Stimulated activated CD4-positive, alpha-beta T cell treated with anti-CD3 and anti-CD28 coated beads, TNF-alpha, amount 100 ng/mL, for 48 hours (primary cell): Measurements from ENCODE around the gene CYP2W1.

ENCODE experiments used
- DNase-seq, 3 donors: peaks; one replicate each; pipeline ENCODE4 v3.0.0-alpha.2; 2020; ENCODE audit warnings: low read depth in 3 of 3

Gene CYP2W1

DNA sequence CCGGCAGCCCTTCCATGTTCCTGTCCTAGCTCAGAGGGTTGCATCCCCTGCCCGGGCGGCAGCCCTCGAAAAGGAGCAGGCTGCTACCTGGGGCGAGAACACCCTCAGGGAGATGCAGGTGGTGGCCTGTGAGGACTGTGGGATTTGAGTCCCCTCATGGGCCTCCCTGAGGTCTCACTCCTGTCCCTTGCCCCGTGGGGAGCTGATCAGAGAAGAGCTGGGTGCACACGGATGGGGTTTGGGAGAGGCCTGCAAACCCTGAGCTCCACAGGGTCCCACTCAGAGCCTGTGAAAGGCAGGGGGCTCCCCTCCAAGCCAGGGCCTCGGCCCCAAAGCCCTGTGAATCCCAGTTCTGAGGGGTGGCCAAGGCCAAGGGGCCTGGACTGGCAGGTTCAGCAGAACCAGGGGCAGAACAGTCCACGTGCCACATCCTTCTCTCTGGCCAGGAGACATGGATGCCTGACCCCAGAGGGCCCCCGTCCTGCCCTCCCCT is 424 bp upstream of the CYP2W1 start:
- no peak for DNase-seq

DNA sequence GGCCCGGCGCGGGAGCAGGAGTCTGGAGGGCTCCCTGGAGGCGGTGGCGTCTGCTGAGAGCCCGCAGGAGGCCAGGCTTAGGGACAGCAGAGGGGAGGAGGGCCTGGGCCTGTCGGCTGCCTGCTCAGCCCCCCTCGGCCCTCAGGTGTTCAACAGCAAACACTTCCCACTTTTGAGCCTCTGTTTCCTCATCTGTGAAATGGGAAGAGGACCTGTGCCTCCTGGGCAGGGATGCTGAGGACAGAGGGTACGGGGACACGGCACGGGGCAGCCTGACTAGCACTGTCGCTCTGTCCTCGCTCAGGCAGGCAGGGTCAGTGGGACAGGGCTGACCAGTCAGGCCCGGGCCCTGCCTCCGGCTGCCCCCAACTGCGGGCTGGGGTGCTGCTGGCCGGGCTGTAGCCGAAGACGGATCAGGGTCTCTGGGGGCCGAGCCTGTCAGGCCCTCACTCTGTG is 663 bp downstream of the CYP2W1 start:
- no peak for DNase-seq

DNA sequence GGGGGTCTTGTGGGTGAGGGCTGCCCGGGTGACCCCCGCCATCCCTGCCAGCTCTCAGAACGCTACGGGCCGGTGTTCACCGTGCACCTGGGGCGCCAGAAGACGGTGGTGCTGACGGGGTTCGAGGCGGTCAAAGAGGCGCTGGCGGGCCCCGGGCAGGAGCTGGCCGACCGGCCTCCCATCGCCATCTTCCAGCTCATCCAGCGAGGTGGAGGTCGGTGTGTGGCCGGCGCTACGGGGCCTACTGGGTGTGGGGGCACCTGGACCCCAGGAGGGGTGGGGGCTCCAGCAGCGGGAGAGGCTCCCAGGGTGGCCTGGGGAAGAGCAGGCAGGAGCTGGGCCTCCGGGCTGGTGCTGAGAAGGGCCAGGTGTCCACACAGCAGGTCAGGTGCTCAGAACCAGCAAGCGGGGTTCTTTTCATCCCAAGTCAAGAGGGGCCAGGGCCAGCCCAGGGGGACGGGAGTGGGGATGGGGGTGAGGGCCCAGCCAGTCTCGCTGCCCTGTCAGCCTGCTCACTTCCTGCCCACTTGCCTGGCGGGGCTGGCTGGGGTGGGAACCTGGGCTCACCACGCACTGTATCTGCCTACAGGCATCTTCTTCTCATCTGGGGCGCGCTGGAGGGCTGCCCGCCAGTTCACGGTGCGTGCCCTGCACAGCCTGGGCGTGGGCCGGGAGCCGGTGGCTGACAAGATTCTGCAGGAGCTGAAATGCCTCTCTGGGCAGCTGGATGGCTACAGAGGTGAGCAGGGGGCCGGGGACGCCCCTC is 1.6 kb downstream of the CYP2W1 start:
- no peak for DNase-seq

DNA sequence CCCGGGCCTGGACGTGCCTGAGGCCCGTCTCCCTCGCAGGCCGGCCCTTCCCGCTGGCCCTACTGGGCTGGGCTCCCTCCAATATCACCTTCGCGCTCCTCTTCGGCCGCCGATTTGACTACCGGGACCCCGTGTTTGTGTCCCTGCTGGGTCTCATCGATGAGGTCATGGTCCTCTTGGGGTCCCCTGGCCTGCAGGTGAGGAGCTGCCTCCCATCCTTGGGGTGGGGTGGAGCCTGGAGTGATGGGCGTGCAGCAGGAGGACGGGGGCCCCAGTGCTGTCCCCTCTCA is 2.1 kb downstream of the CYP2W1 start:
- DNase-seq: no peak

DNA sequence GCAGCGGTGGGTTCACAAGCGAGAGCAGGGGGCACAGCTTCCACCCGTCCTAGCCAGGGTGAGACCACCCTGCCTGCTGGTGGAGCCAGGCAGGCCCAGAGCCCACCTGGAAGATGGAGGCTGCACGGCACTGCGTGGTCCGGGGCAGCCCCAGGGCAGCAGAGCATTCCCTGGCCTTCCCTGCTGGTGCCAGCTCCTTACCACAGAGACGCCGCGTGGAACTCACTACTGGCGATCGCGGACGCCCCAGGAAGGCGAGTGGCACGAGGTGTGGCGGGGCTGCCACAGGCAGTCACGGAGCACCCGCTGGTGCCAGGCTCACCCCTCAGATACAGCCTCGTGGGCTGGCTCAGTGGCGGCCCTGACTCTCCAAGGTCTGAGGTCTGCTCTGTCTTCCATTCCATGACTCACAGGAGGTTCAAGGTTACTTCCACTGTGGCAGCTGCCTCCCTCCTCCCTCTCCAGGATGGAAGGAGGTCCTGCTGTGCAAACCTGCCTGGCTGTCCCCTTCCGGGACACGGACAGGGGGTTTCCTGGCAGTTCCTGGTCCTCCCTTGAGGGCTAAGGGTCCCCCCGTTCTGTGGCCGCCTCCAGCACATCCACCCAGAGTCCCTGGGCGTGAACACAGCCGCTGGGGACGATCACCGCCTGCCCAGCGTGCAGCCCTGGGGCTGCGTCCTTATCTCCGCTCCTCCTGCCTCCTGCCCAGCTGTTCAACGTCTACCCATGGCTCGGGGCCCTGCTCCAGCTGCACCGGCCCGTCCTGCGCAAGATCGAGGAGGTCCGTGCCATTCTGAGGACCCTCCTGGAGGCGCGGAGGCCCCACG is 3.1 kb downstream of the CYP2W1 start:
- DNase-seq: no peak

DNA sequence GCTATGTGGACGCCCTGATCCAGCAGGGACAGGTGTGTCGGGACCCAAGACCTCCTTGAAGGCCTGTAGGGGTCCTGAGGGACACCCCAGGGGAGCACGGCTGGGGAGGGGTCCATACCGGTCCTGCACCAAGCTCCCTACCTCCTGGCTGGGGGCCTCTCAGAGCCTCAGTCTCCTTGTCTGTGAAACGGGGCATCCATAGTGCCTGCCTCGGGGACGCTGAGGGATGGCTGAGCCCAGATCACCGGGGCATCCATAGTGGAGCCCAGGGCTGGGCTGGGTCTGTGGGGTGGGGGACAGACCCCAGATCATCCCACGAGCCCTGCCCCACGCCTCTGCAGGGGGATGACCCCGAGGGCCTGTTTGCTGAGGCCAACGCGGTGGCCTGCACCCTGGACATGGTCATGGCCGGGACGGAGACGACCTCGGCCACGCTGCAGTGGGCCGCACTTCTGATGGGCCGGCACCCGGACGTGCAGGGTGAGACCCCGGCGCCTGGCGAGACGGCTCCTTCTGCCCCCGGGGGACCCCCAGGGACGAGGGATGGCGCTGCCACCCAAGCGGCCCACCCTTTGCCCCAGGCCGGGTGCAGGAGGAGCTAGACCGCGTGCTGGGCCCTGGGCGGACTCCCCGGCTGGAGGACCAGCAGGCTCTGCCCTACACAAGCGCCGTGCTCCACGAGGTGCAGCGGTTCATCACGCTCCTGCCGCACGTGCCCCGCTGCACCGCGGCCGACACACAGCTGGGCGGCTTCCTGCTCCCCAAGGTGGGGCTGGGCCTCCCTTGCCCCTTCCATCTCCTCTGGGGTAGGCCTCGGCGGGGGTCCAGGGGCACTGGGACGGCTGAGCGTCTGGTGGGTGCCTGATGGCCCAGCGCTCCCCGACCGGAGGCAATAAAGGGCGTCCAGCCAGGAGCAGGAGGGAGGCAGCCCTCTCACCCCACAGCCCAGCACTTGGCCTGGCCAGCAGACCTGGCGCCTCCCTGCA is 4.1 kb downstream of the CYP2W1 start:
- no peak for DNase-seq

GRCh38 chr7:987909-988308 is 4.9 kb downstream of the CYP2W1 start:
- no peak for DNase-seq

- no peak for DNase-seq
Measured at GRCh38 chr7:988426-988911, 5.5 kb downstream of the CYP2W1 start.

- DNase-seq: no peak
Measured at GRCh38 chr7:988963-989529, 6.1 kb downstream of the CYP2W1 start.

- DNase-seq: no peak
Measured at GRCh38 chr7:990352-990932, 7.5 kb downstream of the CYP2W1 start.

GRCh38 chr7:990933-991728 is 8.2 kb downstream of the CYP2W1 start:
- DNase-seq: no peak

DNA sequence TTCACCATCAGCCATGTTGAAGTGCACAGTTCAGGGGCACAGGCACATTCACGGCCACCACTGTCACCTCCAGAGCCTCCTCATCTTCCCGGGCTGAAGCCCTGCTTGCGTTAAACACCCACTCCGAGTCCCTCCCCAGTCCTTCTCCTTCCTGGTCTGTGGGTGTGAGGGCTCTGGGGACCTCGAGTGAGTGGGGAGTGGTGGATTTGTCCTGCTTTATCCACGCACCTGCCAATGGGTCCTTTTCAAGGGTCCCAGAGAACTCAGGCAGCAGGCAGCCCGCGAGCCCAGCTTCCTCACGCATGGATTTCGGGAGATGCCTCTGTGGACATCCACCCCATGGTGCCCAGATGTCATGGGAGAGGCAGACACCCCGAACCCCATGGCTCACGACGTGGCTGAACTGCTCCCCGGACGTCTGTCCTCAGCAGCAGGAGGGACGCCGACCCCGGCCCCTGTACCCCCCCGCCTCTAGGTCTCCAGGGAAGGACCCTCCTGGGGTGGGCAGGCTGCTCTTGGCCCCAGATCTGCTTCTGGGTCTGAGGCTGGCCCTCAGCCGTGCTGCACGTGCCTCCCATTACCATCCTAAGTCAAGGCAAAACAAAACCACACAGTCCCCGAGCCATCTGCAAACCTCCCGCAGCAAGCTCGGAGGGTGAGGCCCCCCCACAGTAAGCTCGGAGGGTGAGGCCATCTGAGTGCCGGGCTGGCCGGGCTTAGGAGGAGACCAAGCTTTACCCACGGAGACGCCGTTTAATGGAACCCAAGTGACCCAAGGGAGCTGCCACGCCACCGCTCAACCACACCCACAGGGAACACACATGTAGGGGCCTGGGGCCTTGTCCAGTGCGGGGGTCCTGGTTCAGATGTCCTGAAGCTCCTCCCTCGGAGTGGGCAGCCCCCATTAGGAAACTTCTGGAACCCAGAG is 9.0 kb downstream of the CYP2W1 start:
- DNase-seq: no peak

- DNase-seq: peak; percentile 88 to 98 (median 92)
Measured at GRCh38 chr7:992709-993607, 10.0 kb downstream of the CYP2W1 start.

DNA sequence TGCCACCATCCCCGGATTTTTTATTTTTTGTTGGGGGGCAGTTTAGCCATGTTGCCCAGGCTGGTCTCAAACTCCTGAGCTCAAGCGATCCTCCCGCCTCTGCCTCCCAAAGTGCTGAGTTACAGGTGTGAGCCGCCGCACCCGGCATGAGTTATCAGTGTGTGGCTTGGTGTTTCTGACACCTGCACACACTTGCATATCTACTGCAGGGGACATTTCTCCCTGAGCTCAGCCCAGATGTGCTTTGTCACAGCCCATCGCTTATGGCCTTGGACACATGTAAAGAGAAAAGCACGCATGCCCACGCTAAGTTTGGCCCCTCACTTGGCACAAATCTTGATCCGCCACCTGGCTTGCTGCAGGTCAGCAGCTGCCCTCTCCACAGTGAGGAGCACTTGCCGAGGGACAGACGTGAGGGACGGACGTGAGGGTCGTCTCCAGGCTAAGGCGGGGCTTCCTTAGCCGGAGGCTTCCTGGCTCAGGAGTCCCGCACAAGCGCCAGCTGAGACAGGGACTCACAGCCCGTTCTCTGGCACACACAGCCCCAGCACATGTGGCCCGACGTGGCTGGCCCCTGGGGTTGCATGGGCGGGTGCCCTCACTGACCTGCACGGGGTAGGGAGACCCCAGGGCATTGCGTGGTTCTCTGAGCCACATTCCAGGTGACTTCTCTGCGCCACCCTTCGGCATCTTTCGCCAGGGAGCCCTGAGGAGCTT is 11.8 kb downstream of the CYP2W1 start:
- DNase-seq: no peak

DNA sequence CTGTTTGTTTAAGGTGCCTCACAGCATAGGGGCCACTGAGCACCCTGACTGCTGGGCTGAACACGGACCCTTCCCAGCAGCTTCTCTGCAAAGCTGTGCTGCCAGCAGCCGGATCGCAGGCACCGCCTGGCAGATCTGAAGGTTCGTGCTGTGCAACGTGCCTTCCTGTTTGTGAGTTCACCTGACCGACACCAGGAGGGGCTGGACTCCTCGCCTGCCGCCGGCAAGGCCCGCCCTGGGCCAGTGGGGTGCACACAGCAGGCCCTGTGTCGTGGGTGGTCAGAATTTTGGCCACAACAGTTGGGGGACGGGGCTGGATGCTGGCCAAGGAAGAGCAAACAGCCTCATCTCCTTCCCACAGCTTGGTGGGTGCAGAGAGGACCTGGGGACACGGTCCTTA is 12.6 kb downstream of the CYP2W1 start:
- no peak for DNase-seq

GRCh38 chr7:996079-996872 is 13.3 kb downstream of the CYP2W1 start:
- no peak for DNase-seq
